Epithelial cell of esophagus (primary cell): ENCODE measurements around the gene PHACTR2.
A peak's percentile ranks its signal among the peaks of the same experiment; 100 is the strongest.

ENCODE experiments used
- DNase-seq: peaks from one replicate; pipeline ENCODE4 v3.0.0; 2010; ENCODE audit warnings: low read depth
- H3K4me3 ChIP-seq: 2 replicates; pipeline ENCODE4 v1.5.1; 2011; ENCODE audit warnings: mild to moderate bottlenecking, low read length, control low read depth
- TF ChIP-seq, protein P1 (sequence below): IDR thresholded peaks from 2 replicates; pipeline ENCODE4 v1.5.1; 2011; ENCODE audit warnings: low read depth, mild to moderate bottlenecking, low read length, control low read depth, inconsistent platforms; ENCODE audit not compliant: insufficient read depth; ENCODE audit errors: missing control alignments

PHACTR2 gene

DNA sequence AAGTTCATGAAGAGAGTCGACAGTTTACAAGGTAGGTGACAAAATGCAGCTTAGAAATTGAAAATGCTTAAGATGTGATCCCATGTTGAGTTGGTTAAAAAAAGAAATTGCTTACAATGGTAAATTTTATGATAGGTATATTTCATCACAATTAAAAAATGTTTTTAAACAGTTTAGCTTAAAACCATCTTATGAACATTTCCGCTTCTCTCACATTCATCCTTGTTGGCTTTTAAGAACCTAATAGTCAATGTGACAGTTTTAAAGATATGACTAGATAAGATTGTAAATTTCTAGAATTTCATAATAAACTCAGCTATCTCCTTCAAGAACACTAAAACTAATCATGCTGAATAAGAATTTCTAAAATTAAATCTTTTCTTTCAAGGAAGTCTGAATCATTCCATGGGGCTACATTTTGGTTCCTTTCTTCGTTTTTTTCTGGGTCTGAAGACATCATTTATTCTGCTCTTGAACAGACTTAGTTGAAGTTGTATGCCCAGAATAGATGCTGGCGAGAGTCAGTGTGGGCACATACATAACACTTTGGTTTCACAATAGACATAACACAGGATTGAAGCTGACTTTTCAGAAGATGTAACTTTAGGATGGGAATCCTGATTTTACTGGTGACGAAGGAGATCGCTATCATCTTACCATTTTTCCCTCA lies 129.5 kb downstream of the PHACTR2 start:
- DNase-seq, result no peak
- H3K4me3 ChIP-seq, result no peak overlapping the region
- TF ChIP-seq, protein P1, sequence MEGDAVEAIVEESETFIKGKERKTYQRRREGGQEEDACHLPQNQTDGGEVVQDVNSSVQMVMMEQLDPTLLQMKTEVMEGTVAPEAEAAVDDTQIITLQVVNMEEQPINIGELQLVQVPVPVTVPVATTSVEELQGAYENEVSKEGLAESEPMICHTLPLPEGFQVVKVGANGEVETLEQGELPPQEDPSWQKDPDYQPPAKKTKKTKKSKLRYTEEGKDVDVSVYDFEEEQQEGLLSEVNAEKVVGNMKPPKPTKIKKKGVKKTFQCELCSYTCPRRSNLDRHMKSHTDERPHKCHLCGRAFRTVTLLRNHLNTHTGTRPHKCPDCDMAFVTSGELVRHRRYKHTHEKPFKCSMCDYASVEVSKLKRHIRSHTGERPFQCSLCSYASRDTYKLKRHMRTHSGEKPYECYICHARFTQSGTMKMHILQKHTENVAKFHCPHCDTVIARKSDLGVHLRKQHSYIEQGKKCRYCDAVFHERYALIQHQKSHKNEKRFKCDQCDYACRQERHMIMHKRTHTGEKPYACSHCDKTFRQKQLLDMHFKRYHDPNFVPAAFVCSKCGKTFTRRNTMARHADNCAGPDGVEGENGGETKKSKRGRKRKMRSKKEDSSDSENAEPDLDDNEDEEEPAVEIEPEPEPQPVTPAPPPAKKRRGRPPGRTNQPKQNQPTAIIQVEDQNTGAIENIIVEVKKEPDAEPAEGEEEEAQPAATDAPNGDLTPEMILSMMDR, result no peak

DNA sequence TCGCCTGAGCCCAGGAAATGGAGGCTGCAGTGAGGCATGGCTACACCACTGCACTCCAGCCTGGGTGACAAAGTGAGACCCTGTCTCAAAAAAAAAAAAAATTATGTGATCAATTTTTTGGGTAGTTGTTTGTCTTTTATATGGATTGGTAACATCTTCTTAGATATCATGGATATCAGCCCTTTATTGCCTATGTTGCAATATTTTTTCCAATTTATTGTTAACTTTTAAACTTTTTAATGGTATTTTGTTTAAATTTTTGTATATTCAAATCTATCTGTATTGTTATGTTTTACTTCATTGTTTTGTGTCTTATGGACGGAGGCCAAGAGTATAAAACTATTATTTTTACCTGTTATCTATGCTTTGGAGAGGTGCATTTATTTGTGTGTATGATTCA lies 133.0 kb downstream of the PHACTR2 start:
- TF ChIP-seq, protein P1, result no peak
- DNase-seq, result no peak
- no peak overlapping the region for H3K4me3 ChIP-seq

DNA sequence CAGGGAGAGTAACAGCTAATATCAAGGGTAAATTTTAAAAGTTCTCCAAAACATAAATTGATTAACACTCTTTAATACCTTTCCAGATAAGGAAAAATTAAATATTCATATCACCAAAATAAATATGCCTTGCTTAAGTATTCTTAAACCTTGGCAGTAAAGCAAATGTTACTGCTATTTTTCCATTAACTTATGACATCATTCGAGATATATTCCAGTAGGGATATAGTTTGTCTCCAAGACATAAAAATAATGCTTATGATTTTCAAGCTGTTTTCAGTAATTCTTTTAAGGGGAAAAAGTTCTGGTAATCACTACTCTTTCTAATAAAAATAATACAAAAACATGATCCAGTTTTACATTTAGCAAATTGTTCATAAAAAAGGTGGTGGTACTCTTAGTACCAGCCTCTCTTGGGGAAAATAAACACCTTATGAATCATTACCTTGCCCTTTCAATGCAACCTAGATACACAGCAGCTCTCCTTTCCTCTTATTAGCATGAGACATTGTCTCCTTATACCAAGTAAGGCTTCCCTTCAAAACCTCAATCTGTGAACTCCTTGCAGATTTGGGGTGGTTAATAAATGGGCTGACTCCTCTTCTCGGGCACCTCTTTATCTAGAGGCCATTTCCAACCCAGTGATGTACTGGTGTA lies 133.9 kb downstream of the PHACTR2 start:
- DNase-seq, result no peak
- no peak overlapping the region for H3K4me3 ChIP-seq
- TF ChIP-seq, protein P1, result no peak

DNA sequence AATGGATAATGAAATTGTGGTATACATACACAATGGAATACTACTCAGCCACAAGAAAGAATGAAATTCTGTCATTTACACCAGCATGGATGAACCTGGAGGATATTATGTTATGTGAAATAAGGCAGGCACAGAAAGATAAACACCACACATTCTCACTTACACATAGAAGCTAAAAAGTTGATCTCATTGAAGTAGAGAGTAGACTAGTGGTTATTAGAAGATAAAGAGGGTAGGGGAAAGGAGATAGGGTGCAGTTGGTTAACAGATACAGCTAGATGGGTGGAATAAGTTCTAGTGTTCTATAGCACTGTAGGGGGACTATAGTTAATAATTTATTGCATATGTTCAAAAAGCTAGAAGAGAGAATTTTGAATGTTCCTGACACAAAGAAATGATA lies 139.9 kb downstream of the PHACTR2 start:
- TF ChIP-seq, protein P1, result no peak
- no peak overlapping the region for H3K4me3 ChIP-seq
- no peak for DNase-seq

DNA sequence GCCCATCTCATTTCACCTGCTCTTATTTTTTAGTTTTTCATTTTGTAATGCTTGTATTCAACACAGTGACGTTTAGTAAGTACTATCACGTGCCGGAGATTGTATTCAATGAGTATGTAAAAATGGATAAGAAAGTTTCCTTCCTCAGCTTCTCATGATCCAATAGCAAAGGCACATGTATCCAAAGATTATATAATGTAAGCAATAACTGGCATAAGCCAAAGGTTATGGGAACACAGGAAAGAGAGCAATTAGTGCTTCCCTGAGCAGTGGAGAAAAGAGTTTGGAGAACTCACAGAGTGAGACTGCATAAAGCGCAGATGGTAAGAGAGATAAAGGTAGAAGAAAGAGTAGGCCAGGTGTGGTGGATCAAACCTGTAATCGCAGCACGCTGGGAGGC lies 143.6 kb downstream of the PHACTR2 start:
- no peak for DNase-seq
- TF ChIP-seq, protein P1, result no peak
- H3K4me3 ChIP-seq, result no peak overlapping the region

DNA sequence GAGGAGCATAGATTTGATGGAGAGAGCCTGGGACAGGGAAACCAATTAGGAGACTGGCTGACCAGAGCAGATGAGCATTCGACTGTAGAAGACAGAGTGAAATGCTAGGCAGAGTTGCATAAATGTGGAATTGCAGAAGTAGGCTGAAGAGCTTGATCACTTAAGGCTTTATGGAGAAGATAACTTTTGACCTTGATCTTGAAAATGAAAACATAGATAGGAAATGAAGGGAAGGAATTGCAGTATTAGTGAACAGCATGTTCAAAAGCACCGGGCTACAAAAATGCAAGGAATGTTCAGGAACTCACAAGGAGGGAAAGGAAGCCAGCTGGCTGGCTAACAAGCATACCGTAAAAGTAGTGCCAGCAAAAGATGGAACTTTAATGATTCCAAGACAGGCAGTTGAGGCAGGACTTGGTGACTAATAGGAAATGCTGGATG lies 144.8 kb downstream of the PHACTR2 start:
- H3K4me3 ChIP-seq, result no peak overlapping the region
- peak; percentile 2 for DNase-seq

More for the DNA sequence above, 144.8 kb downstream of the PHACTR2 start:
- TF ChIP-seq, protein P1, result no peak
